Fibroblast of skin of back (primary cell): ENCODE measurements around the gene RBM5.

Source experiments
- DNase-seq: peaks from one replicate; pipeline ENCODE4 v3.0.0-alpha.2; 2013

RBM5 gene

GRCh38 chr3:50121072-50122032, 32.6 kb downstream of the RBM5 start:
- DNase-seq: peak; percentile 71

GRCh38 chr3:50122071-50122470, 33.4 kb downstream of the RBM5 start:
- DNase-seq: no peak

GRCh38 chr3:50122661-50123391, 34.1 kb downstream of the RBM5 start:
- DNase-seq: no peak

GRCh38 chr3:50123394-50124051, 34.8 kb downstream of the RBM5 start:
- no peak for DNase-seq

GRCh38 chr3:50124052-50124799, 35.5 kb downstream of the RBM5 start:
- peak; percentile 29 for DNase-seq

GRCh38 chr3:50124800-50125178, 36.1 kb downstream of the RBM5 start:
- no peak for DNase-seq

GRCh38 chr3:50125541-50126286, 37.0 kb downstream of the RBM5 start:
- no peak for DNase-seq

- peak; percentile 72 for DNase-seq
These were observed 37.8 kb downstream of the RBM5 start for GRCh38 chr3:50126287-50127211.

- peak; percentile 65 for DNase-seq
These were observed 38.6 kb downstream of the RBM5 start for GRCh38 chr3:50127251-50127691.

- no peak for DNase-seq
These were observed 39.3 kb downstream of the RBM5 start for GRCh38 chr3:50128001-50128400.

- DNase-seq: no peak
These were observed 41.7 kb downstream of the RBM5 start for GRCh38 chr3:50130436-50130835.

- no peak for DNase-seq
These were observed 43.9 kb downstream of the RBM5 start for GRCh38 chr3:50132421-50133282.

GRCh38 chr3:50133283-50133615, 44.5 kb downstream of the RBM5 start:
- DNase-seq: no peak

GRCh38 chr3:50134367-50134766, 45.6 kb downstream of the RBM5 start:
- no peak for DNase-seq

- no peak for DNase-seq
These were observed 47.2 kb downstream of the RBM5 start for GRCh38 chr3:50135964-50136363.

- DNase-seq: no peak
These were observed 48.1 kb downstream of the RBM5 start for GRCh38 chr3:50136714-50137405.

GRCh38 chr3:50137531-50137930, 48.8 kb downstream of the RBM5 start:
- no peak for DNase-seq

GRCh38 chr3:50138266-50139200, 49.8 kb downstream of the RBM5 start:
- peak; percentile 43 for DNase-seq
